ENCODE results near the gene MNAT1.
"Not testable (repeated sequence)": the region's sequence is repeated elsewhere in the genome, so short reads cannot be mapped to it uniquely, and the experiment has no call there.

Gene MNAT1

DNA sequence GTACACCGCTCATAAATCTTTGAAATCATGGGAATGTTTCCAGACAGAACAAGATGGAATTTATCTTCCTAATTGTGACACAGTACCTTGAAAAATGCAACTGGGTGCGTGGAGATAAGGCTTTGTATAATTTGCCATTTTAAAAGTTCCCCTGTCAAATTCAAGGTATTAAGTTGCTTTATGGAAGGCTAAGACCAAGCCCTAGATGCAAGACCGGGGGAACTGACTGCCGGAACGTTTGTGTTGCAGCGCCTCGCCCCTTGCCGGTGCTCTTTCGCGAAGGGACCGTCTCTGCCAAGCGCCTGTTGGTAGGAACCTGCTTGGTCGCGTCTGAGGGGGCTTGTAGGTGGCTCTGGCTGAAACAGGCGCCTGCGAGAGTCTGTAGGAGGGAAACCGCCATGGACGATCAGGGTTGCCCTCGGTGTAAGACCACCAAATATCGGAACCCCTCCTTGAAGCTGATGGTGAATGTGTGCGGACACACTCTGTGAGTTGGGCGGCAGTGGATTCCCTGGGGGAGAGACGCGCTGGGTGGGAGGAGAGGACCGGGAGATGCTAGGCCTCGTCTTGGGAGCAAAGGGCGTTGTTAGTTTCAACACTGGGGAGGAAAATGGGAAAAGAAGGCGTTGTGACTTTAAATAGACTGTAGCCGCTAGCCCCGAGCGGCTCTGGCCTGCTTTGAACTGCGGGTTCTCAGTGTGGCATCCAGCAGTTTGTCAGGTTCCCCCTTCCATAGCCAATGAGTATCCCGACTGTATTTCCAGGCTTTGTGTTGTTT, at the start of gene MNAT1:
MNAT1 (plus strand) TSS at position 297 of the 778 bp plus-strand sequence; CDS start at position 399, 102 bp downstream.
- DNase-seq (ENCODE audit: low read depth in 1 of 2, low spot score in 1 of 2) = peak; percentile 55 to 74

DNA sequence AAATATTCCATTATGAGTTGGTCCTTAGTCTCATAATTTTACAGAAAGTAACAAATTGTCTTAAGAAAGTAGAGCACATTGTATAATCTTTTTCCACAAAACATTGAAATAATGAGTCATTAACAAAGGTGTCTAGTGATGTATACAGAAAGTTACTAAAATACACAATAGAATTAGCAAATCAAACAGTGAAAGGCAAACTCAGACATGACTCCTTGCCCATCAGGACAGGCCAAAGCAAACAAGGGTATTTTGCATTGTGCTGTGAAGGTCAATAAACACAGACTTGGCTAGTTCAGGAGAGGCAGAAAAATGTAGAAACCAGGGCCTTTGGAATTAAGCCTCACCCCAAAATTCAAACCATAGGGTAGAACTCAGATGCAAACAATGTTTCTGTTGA, 47.7 kb upstream of the MNAT1 start:
- DNase-seq (ENCODE audit: low read depth in 1 of 2, low spot score in 1 of 2) = no peak

DNA sequence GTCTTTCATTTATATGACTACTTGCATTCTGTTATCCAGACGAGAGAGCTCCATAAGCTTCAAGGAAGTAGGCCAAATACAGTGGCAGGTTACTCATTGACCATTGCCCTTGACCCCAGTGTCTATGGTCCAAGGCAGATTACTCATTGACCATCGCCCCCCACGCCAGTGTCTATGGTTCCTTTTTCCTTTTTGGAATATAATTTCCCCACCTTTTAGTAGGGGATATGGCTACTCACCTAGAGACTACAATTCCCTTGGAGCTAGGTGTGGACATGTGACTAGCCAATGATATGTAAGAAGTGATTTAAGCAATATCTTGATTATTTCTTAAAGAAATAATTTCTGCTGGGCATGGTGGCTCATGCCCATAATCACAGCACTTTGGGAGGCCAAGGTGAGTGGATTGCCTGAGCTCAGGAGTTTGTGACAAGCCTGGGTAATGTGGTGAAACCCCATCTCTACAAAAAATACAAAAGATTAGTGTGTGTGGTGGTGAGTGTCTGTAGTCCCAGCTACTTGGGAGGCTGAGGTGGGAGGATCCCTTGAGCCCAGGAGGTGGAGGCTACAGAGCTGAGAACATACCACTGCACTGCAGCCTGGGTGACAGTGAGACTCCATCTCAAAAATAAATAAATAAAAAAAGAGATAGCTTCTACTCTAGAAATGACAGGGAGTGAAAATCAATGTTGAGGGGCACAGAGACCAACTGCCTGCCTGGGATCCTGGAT, 43.0 kb upstream of the MNAT1 start:
- no peak for DNase-seq (ENCODE audit: low read depth in 1 of 2, low spot score in 1 of 2)

DNA sequence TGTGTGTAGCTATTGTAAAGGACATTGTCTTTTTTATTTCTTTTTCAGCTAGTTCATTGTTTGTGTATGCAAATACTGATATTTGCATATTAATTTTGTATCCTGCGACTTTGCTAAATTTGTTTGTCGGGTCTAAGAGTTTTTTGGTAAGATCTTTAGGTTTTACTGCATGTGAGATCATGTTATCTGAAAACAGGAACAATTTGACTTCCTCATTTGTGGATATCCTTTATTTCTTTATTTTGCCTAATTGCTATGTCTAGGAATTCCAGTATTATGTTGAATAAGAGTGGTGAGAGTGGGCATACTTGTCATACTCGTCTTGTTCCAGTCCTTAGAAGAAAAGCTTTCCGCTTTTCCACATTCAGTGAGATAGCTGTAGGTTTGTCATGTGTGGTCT, 39.2 kb upstream of the MNAT1 start:
- DNase-seq (ENCODE audit: low read depth in 1 of 2, low spot score in 1 of 2) = no peak

DNA sequence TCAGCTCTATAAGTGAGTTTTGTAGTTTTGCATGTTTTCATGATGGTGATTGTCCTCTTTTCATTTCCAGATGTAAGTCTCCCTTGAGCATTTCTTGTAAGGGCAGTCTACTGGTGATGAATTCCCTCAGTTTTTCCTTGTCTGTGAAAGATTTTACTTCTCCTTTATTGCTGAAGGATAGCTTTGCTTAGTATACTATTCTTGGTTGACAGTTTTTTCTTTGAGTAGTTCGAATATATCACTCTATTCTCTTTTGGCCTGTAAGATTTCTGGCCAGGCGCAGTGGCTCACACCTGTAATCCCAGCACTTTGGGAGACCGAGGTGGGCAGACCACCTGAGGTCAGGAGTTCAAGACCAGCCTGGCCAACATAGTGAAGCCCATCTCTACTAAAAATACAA, 34.0 kb upstream of the MNAT1 start:
- DNase-seq (ENCODE audit: low read depth in 1 of 2, low spot score in 1 of 2) = no peak

DNA sequence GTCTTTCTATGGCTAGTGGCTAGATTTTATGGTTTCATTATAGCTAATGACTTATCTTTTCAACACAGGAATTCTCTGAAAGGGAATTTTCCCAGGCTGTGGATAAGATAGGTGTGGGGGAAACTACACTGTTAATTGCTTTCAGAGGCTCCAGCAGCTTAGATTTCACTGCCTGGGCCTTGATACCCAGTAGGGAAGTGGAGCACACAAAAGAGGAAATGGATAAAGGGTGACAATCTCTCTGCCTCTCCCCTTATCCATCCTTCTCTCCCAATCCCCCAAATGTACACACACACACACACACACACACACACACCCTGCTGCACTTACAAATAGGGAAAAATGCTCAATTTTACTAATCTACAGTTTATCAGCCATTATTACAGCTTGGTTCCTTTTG, 29.5 kb upstream of the MNAT1 start:
- DNase-seq (ENCODE audit: low read depth in 1 of 2, low spot score in 1 of 2) = no peak

DNA sequence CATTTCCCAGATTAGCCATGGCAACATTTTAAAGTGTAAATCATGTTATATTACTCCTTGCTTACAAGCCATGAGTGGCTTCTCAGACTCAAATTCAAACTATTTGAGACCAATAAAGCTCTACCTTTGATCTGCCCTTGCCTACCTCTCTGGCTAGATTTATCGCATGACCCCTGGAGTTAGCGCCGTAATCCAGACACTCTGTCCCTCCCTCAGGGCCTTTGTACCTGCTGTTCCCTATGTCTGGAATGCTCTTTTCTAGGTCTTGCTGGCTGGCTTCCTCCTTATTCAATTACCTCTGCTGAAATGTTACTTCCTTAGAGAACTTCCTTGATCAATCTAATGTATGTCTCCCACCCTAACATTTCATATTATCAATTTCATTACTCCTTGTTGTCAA, 26.7 kb upstream of the MNAT1 start:
- DNase-seq (ENCODE audit: low read depth in 1 of 2, low spot score in 1 of 2) = no peak

DNA sequence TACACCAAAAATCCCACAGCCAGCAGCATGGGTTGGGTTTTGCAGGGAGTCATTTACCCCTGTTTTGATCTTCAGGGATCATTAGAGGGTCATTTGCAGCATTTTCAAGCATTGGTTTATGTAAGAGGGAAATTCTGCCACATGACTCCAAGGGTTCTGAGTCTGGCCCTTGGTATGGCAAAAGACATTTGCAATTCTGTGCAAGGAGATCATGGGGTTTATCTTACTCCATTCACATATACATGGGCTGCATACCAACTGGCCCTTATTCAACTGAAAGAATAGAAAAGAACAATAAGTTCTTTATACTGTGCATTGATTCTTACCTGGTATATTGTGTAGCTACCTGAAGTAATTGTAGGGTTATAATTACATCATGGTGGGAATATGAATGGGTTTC, 24.1 kb upstream of the MNAT1 start:
- no peak for DNase-seq (ENCODE audit: low read depth in 1 of 2, low spot score in 1 of 2)

DNA sequence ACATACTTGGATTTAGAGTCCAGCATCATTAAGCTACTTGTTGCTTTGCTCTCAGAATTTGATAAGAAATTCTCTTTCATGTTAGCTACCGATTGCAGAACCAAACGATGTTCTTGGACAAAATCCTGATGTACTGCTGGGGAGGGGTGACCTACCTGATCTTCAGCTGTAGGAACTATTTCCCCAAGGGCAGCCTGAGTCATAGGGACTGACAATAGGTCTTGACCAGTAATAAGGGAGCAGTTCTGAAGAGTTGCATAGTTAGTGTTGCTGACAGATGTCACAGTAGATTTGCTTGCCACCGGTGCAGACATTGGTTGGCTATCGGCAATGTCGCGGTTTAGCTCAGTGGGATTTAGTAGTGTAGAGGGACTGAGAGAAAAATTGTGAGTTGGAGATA, 21.0 kb upstream of the MNAT1 start:
- no peak for DNase-seq (ENCODE audit: low read depth in 1 of 2, low spot score in 1 of 2)

DNA sequence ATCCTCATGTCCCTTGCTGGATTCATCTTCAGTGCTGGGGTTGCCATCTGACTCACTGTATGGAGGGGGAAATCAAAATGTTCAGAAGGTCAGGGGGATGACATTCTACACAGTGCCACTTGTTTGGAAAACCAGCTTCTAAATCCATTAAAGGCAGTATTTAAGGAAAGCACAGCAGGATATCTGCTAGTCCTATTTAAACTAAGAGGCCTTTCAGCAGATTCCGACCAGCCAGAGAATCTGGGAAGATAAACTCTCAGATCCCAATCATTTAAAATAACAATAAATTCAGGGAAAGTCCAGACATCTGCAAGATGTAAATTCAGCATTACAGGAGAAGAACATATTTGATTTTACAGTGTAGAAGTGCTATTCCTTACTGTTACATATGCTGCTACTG, 14.2 kb upstream of the MNAT1 start:
- no peak for DNase-seq (ENCODE audit: low read depth in 1 of 2, low spot score in 1 of 2)

DNA sequence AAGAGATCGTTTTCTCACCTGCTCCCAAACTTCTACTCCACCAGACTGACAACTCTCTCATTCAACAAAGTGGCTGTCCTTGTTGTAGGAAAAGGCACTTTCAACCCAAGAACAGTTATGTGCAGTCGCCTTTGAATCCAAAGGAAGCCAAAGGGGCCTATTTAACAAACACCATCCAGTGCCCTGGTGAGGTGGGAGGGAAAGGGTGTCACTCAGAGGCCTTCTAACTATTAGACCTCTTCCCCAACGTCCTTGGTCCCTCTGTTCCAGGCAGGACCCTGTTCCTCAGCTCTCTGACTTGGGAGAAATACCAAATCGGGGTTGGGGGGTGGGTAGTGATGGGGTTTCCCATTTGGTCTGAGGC, 13.6 kb upstream of the MNAT1 start:
- no peak for DNase-seq (ENCODE audit: low read depth in 1 of 2, low spot score in 1 of 2)

DNA sequence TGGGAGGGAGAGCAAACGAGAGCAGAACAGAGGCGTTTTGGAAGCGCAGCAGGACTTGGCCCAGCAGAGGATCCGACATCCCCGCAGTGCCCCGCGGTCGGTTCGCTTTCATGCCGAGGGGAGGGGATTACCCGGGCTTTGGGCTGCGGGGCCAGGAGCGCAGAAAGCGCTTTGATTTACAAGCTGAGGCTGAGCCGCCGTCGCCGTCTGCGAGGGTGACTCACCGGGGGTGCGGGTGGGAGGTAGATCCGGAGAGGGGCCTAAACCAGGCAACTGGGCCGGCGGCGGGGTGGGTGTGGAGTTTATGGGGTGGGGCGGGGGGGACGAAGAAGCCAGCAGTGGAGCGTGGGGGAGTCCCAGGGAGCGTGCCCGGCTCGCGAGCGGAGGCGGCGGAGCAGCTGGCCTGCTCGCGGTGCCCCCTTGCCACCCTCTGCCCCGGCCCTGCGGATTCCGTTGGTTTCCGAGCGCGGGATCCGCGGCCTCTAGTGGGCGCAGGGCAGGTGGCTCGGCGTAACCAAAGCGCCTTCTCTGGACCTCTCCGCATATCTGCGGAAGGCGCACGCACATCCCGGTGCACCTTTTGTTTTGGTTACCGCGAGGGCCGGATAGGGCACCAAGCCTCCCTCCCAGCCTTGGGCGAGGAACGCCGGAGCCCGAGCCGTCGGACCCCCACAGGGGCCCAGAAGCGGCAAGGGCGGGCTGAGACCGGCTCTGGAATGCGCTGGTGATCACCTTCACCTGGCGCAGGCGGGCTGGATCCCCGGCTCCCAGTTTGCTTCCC, 13.0 kb upstream of the MNAT1 start:
- DNase-seq (ENCODE audit: low read depth in 1 of 2, low spot score in 1 of 2) = peak; percentile 23 to 52

DNA sequence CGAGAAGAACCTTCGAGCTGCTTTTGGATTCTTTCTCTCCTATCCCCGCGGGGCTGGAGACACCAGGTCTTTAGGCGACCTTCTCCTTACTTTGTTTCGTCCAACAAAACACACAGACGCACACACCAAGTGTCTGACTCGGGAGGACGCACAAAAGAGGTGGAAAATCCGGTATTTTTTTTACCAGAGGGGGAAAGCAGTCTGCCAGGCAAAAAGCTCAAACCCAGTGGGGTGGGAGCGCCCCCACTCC, 12.5 kb upstream of the MNAT1 start:
- DNase-seq (ENCODE audit: low read depth in 1 of 2, low spot score in 1 of 2) = no peak

DNA sequence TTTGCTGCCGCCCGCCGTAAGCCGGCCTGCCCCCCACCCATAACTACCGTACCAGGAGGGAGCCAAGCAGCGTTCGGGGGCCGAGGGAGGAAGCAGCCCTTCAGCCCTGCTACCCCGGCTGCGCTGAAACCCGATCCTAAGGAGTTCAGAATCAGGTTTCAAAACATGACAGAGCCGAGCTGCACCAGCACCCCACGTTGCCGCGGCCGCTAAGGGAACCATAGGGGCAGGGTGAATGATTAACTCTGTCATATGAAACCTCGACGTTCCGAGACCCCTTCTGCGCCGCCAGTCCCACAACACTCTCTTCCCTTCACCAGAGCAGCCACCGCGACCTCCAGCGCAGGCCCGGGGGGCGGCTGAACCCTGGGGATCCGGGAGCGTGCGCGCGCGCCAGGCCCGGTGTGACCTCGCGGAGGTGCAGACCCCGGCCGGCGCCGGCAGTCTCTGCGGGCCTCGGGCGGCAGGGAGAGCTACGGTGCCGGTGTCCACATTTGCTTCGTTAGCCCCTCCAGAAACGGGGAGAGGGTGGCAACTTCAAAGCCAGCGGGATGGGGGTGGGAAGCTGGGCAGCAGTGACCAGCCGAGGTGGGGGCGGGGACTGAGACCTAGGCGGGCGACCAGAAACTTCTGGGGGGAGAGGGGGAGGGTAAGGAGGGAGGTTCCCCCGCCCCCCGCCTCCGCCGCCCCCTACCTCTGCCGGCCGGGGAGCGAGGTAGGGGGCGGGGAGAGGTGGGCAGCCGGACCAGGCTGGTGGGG, 12.0 kb upstream of the MNAT1 start:
- DNase-seq (ENCODE audit: low read depth in 1 of 2, low spot score in 1 of 2) = no peak

DNA sequence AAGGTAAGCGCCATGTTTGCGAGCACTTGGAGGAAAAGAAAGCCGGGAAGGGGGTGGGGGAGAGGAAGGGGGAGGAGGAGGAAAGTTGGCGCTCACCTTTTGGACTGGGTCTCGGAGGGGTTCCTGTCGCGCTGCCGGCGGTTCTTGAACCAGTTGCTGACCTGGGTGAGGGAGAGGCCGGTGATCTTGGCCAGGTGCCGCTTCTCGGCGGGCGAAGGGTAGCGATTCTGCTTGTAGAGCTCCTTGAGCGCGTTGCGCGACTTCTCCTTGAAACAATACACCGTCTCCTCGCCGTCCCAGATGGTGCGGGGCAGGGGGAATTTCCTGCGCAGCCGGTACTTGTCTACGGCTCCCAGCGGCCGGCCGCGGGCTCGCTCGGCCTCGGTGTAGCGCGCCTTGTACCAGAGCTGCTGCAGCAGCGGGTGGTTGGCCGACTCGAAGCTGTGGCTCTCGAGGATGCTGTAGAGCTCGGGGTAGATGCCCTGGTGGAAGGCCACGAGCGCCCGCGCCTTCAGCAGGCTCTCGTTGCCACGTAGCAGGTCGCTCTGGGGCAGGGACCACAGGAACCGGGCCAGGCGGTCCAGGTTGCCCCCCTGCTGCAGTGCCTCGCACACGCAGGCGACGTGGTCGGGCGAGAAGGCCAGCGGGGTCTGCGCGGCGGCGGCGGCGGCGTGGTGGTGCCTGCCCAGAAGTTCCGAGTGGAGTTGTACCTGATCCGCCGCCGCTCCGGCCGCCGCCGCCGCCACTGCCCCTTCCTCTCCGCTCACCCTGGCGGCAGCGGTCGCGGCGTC, 11.2 kb upstream of the MNAT1 start:
- DNase-seq (ENCODE audit: low read depth in 1 of 2, low spot score in 1 of 2) = no peak

DNA sequence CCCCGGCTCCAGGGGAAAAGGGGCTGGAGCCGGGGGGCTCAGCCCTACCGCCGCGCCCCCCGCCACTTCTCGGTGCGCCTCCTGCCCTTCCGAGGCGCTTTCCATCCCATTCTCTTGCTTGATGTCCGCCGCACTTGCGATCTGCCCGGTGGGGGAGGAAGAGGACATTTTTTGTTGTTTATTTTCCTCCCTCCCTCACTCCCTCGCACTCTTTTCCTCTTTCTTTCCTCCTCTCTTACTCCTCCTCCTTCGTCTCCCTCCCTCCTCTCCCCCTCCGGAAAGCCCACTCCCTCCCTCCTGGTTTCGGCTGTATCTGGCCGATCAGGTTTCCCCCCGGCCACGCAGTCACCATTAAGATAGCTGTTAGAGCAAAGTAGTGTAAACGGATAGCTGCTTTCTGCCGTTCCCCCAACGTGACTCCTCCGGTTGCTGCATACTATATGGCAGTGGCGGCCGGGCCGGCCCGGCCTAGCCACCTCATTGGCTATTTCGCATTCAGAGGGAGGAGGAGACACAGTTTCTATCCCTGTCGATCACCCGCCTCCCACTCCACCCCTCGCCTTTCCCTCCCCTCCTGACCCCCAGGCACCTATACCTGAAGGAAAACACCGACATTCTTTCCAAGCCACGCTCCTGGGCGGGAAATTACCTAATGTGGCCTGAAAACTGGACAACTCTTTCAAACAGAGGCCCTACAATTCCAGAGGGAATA, 10.5 kb upstream of the MNAT1 start, which contains the start of gene SIX4:
SIX4 (minus strand) TSS at position 445 of the 712 bp plus-strand sequence; CDS start at position 168, 277 bp downstream.
- DNase-seq (ENCODE audit: low read depth in 1 of 2, low spot score in 1 of 2) = no peak

DNA sequence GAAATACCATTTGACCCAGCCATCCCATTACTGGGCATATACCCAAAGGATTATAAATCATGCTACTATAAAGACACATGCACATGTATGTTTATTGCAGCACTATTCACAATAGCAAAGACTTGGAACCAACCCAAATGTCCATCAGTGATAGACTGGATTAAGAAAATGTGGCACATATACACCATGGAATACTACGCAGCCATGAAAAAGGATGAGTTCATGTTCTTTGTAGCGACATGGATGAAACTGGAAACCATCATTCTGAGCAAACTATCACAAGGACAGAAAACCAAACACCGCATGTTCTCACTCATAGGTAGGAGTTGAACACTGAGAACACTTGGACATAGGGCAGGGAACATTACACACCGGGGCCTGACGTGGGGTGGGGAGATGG, 3.3 kb upstream of the MNAT1 start:
- not testable (repeated sequence) for DNase-seq (ENCODE audit: low read depth in 1 of 2, low spot score in 1 of 2)

DNA sequence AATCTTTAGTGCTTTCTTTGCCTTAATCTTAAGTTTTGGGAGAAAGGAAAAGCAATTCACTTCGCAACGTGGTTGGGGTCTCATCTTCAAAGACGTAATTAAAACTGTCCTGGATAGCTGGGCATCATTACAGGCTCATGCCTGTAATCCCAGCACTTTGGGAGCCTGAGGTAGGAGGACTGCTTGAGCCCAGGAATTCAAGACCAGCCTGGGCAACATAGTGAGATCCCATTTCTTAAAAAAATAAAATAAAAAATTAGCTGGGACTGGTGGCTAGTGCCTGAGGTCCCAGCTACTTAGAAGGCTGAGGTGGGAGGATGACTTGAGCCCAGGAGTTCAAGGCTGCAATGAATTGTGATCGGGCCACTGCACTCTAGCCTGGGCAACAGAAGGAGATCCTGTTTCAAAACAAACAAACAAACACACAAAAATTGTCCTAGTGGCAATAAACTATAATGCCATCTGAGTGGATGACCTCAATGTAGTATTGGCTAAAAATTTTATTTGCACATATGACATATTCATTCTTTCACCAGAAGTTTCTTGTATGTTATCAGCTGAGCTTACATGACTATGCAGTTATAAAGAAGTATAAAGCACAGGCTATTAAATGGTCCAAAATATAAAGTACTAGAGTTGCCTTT, 1.6 kb upstream of the MNAT1 start:
- DNase-seq (ENCODE audit: low read depth in 1 of 2, low spot score in 1 of 2) = no peak

DNA sequence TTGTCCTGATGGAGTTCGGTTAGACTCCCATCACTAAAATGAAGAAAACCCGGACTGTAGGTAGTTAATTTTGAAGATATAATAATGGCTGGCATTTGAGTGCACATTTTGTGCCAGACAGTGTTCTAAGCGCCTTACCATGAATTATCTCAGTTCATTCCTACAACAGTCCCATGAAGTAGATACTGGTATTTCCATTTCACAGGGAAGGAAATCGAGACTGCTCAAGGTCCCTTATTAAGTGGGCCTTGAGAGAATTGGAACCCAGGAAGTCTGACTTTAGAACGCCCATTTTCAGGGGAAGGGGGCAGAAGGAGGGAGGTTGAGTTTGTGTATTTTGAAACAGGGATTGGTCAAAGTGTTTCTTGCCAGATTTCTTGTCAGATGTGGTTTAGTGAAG, 855 bp downstream of the MNAT1 start:
- no peak for DNase-seq (ENCODE audit: low read depth in 1 of 2, low spot score in 1 of 2)

DNA sequence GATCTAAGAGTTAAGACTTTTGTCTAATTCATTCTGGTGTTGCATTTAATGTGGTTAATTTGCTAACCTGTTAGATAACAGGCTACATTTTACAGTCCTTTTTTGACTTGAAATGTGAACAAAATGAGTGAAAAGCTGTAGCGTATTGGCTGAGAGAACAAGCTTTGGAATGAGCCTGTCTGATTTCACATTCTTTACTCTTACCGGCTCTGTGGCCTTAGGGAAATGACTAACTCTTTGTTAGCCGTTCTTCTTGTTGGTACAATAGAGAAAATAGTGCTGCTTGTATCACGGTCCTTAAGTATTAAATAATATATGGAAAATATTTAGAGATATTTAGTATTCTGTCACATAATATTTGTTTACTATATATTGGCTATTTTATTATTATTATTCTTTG, 1.9 kb downstream of the MNAT1 start:
- DNase-seq (ENCODE audit: low read depth in 1 of 2, low spot score in 1 of 2) = no peak

All from stimulated activated CD4-positive, alpha-beta T cell treated with anti-CD3 and anti-CD28 coated beads, Interleukin-15, amount 100 ng/mL, for 1 hour (primary cell).